AG09319 (cell line): ENCODE results near the gene JUND.
A peak's percentile ranks its signal among the peaks of the same experiment; 100 is the strongest.

ENCODE experiments used
- DNase-seq: peaks from one replicate; pipeline ENCODE4 v3.0.0-alpha.2; 2010; ENCODE audit warnings: low read depth; ENCODE audit errors: extremely low read depth
- CTCF ChIP-seq: IDR thresholded peaks from 2 replicates; pipeline ENCODE4 v1.5.1; 2011; ENCODE audit warnings: low read depth, mild to moderate bottlenecking, inconsistent platforms, low read length, moderate library complexity

JUND gene

DNA sequence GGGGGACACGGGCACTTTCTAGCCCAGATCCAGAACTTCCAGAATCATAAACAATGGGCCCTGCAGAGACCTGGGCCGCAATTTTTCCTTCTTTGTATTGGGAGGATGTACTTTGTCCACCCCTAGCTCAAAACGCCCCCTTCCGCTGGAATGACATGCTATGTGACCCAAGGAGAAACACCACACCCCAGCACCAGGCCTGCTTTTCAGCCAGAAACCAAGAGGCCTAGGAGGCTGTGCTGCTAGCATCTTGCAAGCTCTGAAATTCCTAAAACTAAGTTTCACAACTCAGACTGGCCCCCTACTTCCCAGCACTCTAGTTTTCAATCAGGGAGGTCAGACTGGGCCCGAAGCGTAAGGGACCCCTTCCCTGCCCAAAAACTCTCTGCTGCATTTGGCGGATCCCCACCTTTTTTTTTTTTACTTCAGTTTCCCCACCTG is 40.9 kb upstream of the JUND start:
- no peak for DNase-seq
- peak; percentile 21 for TF ChIP-seq CTCF

DNA sequence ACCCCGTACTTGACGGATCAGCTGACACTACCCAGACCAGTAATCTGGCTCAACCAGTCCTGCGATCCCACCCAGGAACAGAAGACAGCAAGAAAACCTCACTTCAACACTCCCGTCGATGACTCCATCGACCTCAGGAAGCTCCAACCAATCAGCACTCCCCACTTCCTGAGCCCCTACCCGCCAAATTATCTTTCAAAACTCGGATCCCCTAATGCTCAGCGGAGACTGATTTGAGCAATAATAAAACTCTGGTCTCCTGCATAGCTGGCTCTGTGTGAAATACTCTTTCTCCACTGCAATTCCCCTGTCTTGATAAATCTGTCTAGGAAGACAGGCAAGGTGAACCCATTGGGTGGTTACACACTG is 40.3 kb upstream of the JUND start:
- no peak for TF ChIP-seq CTCF
- no peak for DNase-seq

DNA sequence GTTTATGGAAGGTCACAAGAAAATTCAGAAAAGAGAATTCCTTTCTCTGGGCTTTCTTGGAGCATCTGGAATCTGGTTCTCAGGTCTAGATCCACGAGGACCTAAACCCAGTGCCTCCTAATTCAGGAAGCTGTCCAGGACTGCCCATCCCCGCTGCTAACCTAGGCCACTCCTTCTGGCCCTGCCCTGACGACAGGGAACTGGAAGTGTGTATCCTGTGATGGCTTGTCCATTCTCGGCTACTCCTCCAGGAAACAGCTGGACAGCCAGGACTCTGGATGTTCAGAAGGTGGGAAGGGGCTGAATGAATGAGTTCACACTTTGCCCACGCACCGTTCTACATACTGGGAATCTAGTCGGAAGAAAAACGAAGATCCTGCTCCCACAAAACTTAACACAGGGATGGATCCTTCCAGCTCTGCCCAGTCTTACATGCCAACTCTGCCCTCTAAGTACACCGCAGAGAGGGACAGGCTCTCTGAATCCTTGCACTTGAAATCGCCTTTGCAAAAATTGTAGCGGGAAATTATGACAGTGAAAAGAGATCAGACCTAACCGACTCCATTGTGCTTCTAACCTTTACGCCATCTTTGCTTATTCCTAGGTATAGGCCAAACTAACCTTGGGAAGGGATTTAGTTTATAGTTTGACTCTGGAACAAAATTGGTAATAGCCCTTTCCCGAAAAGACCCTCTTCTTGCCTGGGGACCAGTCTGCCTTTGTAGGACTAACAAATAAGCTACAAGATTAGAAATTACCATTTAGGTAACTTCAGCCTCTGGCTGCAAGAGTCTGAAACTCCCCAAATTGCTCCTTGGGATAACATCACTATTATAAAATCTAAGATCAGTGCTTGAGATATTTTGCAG is 39.7 kb upstream of the JUND start:
- DNase-seq = no peak
- TF ChIP-seq CTCF = no peak

- DNase-seq = no peak
Measured at GRCh38 chr19:18319591-18320135, 38.2 kb upstream of the JUND start.

DNA sequence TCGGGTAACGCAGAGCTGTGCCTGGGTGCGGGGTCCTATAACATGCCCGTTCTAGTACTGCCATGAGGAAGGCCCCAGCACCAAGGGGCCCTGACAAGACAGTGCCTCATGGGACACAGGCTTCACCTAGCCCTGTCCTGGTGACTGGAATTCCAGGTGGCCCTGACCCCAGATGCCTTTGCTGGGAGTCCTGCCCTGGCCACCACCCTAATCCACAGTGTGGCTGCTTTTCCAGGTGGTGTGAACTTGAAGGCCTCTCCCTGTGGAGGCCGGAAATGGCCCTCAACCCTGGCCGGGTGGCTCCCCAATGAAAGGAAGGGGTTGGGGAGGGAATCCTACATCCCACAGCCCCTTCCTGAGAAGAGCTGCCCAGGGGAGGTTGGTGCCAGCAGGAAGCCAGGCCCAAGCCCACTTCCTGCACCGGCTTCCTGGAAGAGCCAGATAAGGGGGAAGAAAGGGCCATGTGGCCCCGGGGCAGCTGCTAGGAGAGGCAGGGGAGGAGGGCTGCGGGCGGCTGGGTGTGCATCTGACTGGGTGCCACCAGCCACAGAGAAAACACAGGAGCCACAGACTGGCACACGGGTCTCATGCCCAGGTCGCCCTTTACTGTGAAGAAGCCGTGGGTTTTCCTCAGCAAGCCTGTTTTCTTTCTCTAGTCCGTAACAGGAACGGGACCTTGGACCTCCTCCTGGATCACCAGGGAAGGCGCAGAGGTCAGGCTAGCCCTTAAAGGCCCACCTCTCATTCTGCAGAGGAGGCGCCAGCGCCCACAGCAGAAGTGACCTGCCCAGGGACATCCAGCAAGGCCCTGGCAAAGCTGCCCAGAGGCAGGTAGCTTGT is 36.8 kb upstream of the JUND start:
- DNase-seq = no peak
- no peak for TF ChIP-seq CTCF

More at GRCh38 chr19:18319591-18320135, 38.2 kb upstream of the JUND start:
- no peak for TF ChIP-seq CTCF

GRCh38 chr19:18313398-18313797 is 32.0 kb upstream of the JUND start:
- TF ChIP-seq CTCF = no peak
- DNase-seq = no peak
